HCT116 (cell line): Measurements from ENCODE around the gene AGRP. TPM values are rescaled to one million over a fixed set of nuclear protein-coding genes. Genes with fewer than 3 reads are reported as not detected.

Experiments
- ATAC-seq: fragments of 200-7000 bp; cut with Tn5 transposase; 2 replicates; pipeline ENCODE4 v1.9.1; 2020; ENCODE audit warnings: mild to moderate bottlenecking, moderate library complexity
- BruUV-seq: library from RNA; stranded (reverse); fragments of 400-500 nt; replicated peaks from 2 replicates; lab custom pipeline; 2021; lab: Mats Ljungman, UMichigan
- CTCF ChIA-PET: fragments of 300-600 bp; sonication (Branson Sonifier 250); formaldehyde crosslinking; loops from one replicate; lab custom pipeline; 2021; ENCODE audit warnings: antibody characterized with exemption; lab: Charles Lee
- POLR2A ChIA-PET: fragments of 300-600, 350-600 bp; sonication (Branson Sonifier 250); formaldehyde crosslinking; loops from one replicate; lab custom pipeline; 2021; ENCODE audit warnings: antibody characterized with exemption; lab: Charles Lee
- RAD21 ChIA-PET, 2 experiments: fragments of 300-600 bp; sonication (Branson Sonifier 250); formaldehyde crosslinking; loops; one replicate each; lab custom pipeline; 2023; ENCODE audit warnings: low total read pairs in 2 of 2; ENCODE audit not compliant: uncharacterized antibody in 2 of 2, unreplicated experiment in 2 of 2, low non-redundant PET in 1 of 2; lab: Charles Lee
- DNase-seq: peaks from one replicate; pipeline ENCODE4 v3.0.0-alpha.2; 2010; ENCODE audit warnings: low read depth, low spot score
- H2AFZ ChIP-seq: fragments of 200-600 bp; shearing (Covaris generic), sonication (generic); 2 replicates; pipeline ENCODE4 v1.6.1; 2017; ENCODE audit warnings: low read depth, mixed run types, mixed read lengths, antibody characterized with exemption, low read length; ENCODE audit not compliant: poor library complexity, severe bottlenecking
- H3K27ac ChIP-seq: 2 replicates; pipeline ENCODE4 v1.5.1; 2012; ENCODE audit warnings: low read depth, low read length
- H3K27me3 ChIP-seq: fragments of 200-600 bp; sonication (generic); 2 replicates; pipeline ENCODE4 v1.6.1; 2016; ENCODE audit warnings: mixed run types, low read length, mixed read lengths; ENCODE audit not compliant: insufficient read depth
- H3K36me3 ChIP-seq, 2 experiments: fragments of 200-500 bp in 1 of 2; fragments of 200-600 bp in 1 of 2; sonication (Bioruptor generic) in 1 of 2; sonication (generic) in 1 of 2; 2 replicates each; pipeline versions ENCODE4 v1.5.1 to v1.6.1; 2014 to 2016; ENCODE audit warnings: low read length in 2 of 2, inconsistent platforms in 1 of 2, mixed read lengths in 1 of 2, mixed run types in 1 of 2; ENCODE audit not compliant: insufficient read depth in 2 of 2, control insufficient read depth in 1 of 2
- H3K4me1 ChIP-seq, 2 experiments: fragments of 200-600 bp in 1 of 2; sonication (generic) in 1 of 2; 2 replicates each; pipeline versions ENCODE4 v1.5.1 to v1.6.1; 2012 to 2017; ENCODE audit warnings: low read length in 2 of 2, inconsistent platforms in 1 of 2, mild to moderate bottlenecking in 1 of 2, mixed read lengths in 1 of 2, mixed run types in 1 of 2, moderate library complexity in 1 of 2; ENCODE audit not compliant: insufficient read depth in 2 of 2, control insufficient read depth in 1 of 2
- H3K4me2 ChIP-seq: fragments of 200-600 bp; sonication (generic); 2 replicates; pipeline ENCODE4 v1.6.1; 2017; ENCODE audit warnings: mixed run types, low read length, mixed read lengths
- H3K4me3 ChIP-seq, 2 experiments: fragments of 200-600 bp in 1 of 2; sonication (generic) in 1 of 2; replicated peaks in 1 of 2; 2 replicates each; pipeline ENCODE4 v1.5.1; 2011 to 2016; ENCODE audit warnings: low read length in 2 of 2, control low read depth in 1 of 2, low read depth in 1 of 2, mild to moderate bottlenecking in 1 of 2, mixed read lengths in 1 of 2, mixed run types in 1 of 2
- H3K79me2 ChIP-seq: fragments of 200-600 bp; sonication (generic); 2 replicates; pipeline ENCODE4 v1.6.1; 2017; ENCODE audit warnings: mild to moderate bottlenecking, mixed run types, low read length, moderate library complexity, mixed read lengths; ENCODE audit not compliant: insufficient read depth
- H3K9ac ChIP-seq: fragments of 200-600 bp; sonication (generic); 2 replicates; pipeline ENCODE4 v1.6.1; 2016; ENCODE audit warnings: low read length, mixed read lengths
- H3K9me2 ChIP-seq: fragments of 200-600 bp; sonication (generic), shearing (Covaris generic); 2 replicates; pipeline ENCODE4 v1.6.1; 2017; ENCODE audit warnings: mixed run types, mild to moderate bottlenecking, moderate library complexity; ENCODE audit not compliant: insufficient read depth
- H3K9me3 ChIP-seq, 2 experiments: fragments of 200-500 bp in 1 of 2; fragments of 200-600 bp in 1 of 2; sonication (Bioruptor generic) in 1 of 2; sonication (generic) in 1 of 2; 2 replicates each; pipeline ENCODE4 v1.6.1; 2014 to 2017; ENCODE audit warnings: low read length in 2 of 2, mixed read lengths in 2 of 2, inconsistent platforms in 1 of 2, low read depth in 1 of 2, mild to moderate bottlenecking in 1 of 2, mixed run types in 1 of 2, moderate library complexity in 1 of 2; ENCODE audit not compliant: control insufficient read depth in 1 of 2, insufficient read depth in 1 of 2
- H4K20me1 ChIP-seq: fragments of 200-600 bp; sonication (generic), shearing (Covaris generic); 2 replicates; pipeline ENCODE4 v1.6.1; 2017; ENCODE audit warnings: mixed run types, mild to moderate bottlenecking, moderate library complexity; ENCODE audit not compliant: insufficient read depth
- CBX3 ChIP-seq: IDR thresholded peaks from 2 replicates; pipeline ENCODE4 v1.6.1; 2012; ENCODE audit warnings: low read depth
- EGR1 ChIP-seq: IDR thresholded peaks from 2 replicates; pipeline ENCODE4 v1.6.1; 2012; ENCODE audit warnings: low read depth
- ELF1 ChIP-seq: IDR thresholded peaks from 2 replicates; pipeline ENCODE4 v1.6.1; 2012; ENCODE audit warnings: low read depth, borderline replicate concordance
- EZH2 ChIP-seq: fragments of 200-600 bp; sonication (generic); IDR thresholded peaks from 2 replicates; pipeline ENCODE4 v1.6.1; 2017; ENCODE audit warnings: antibody characterized with exemption, mixed run types
- JUND ChIP-seq: IDR thresholded peaks from 2 replicates; pipeline ENCODE4 v1.6.1; 2012
- POLR2A ChIP-seq: IDR thresholded peaks from 2 replicates; pipeline ENCODE4 v1.7.0; 2011; ENCODE audit warnings: borderline replicate concordance; ENCODE audit not compliant: insufficient read depth, insufficient read length; ENCODE audit errors: extremely low read depth
- POLR2AphosphoS5 ChIP-seq: IDR thresholded peaks from 2 replicates; pipeline ENCODE4 v1.6.1; 2011; ENCODE audit warnings: mild to moderate bottlenecking, low read depth, low read length, moderate library complexity
- RAD21 ChIP-seq: IDR thresholded peaks from 2 replicates; pipeline ENCODE4 v1.6.1; 2012; ENCODE audit warnings: low read depth, mild to moderate bottlenecking
- SIN3A ChIP-seq: IDR thresholded peaks from 2 replicates; pipeline ENCODE4 v1.6.1; 2012; ENCODE audit warnings: low read depth
- SP1 ChIP-seq: IDR thresholded peaks from 2 replicates; pipeline ENCODE4 v1.6.1; 2012; ENCODE audit warnings: low read depth
- TCF7L2 ChIP-seq: IDR thresholded peaks from 2 replicates; pipeline ENCODE4 v1.7.0; 2011; ENCODE audit warnings: borderline replicate concordance, inconsistent platforms; ENCODE audit not compliant: insufficient read depth, insufficient read length; ENCODE audit errors: extremely low read depth
- ZFX ChIP-seq: fragments of 450-650 bp; IDR thresholded peaks from 2 replicates; pipeline ENCODE4 v1.6.1; 2017
- ZNF274 ChIP-seq: fragments of 200-500 bp; sonication (Bioruptor generic); IDR thresholded peaks from 2 replicates; pipeline ENCODE4 v1.6.1; 2014; ENCODE audit warnings: mild to moderate bottlenecking, low read depth, low read length, inconsistent platforms
- intact Hi-C: fragments of 100-400 bp; cut with micrococcal nuclease; formaldehyde crosslinking; loops from 2 replicates; pipeline ENCODE4 v1.10.0; 2022
- total RNA-seq: library from RNA; stranded (reverse); gene quantifications from one replicate; pipeline ENCODE4 v1.2.1, GENCODE V29; 2021; ENCODE audit not compliant: unreplicated experiment
- TF ChIP-seq, protein P1 (sequence below), 3 experiments: fragments of 200-600 bp in 1 of 3; sonication (generic) in 1 of 3; IDR thresholded peaks in 2 of 3; conservative IDR thresholded peaks in 1 of 3; 2 replicates each; pipeline ENCODE4 v1.5.1; 2012 to 2017; ENCODE audit warnings: low read depth in 2 of 3, low read length in 2 of 3, antibody characterized with exemption in 1 of 3, borderline replicate concordance in 1 of 3, control low read depth in 1 of 3, mild to moderate bottlenecking in 1 of 3, mixed read lengths in 1 of 3, mixed run types in 1 of 3, moderate library complexity in 1 of 3; ENCODE audit not compliant: insufficient read depth in 1 of 3
- TF ChIP-seq, protein P2 (sequence below): IDR thresholded peaks from 2 replicates; pipeline ENCODE4 v1.6.1; 2012; ENCODE audit warnings: low read depth

Gene AGRP
- total RNA-seq, 1 experiment from 2014 or later = not detected

DNA sequence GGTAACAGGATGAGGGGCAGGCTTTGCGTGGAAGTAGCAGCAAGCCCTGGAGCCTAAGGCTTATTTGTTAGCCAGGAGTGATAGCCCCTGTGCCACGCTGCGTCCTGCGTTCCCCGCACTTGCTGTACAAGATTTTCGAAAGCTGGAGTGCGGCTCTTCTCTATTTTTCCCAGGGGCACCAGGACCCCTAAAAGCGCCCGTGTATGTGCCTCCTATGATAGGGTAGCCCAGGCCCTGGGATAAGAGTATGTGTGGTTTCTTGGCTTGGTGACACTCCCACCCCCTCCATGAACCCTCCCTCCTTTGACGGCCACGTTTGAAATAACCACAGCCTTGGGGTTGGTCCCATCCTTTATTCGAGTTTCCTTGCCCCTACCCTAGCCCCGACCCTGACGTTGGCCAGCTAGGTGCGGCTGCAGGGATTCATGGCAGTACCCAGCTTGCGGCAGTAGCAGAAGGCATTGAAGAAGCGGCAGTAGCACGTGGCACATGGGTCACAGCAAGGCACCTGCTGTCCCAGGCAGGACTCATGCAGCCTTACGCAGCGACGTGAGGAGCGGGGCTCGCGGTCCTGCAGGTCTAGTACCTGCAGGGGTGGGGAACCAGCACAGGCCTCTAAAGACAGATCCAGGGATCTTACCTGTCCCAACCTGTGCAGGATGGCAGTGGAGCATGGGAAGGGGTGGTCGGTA, 968 bp downstream of the AGRP start (continued):
- TF ChIP-seq, protein P1, sequence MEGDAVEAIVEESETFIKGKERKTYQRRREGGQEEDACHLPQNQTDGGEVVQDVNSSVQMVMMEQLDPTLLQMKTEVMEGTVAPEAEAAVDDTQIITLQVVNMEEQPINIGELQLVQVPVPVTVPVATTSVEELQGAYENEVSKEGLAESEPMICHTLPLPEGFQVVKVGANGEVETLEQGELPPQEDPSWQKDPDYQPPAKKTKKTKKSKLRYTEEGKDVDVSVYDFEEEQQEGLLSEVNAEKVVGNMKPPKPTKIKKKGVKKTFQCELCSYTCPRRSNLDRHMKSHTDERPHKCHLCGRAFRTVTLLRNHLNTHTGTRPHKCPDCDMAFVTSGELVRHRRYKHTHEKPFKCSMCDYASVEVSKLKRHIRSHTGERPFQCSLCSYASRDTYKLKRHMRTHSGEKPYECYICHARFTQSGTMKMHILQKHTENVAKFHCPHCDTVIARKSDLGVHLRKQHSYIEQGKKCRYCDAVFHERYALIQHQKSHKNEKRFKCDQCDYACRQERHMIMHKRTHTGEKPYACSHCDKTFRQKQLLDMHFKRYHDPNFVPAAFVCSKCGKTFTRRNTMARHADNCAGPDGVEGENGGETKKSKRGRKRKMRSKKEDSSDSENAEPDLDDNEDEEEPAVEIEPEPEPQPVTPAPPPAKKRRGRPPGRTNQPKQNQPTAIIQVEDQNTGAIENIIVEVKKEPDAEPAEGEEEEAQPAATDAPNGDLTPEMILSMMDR (IDR thresholded peaks at IDR 0.05 in 2 of 3, conservative IDR thresholded peaks at IDR 0.05 in 1 of 3; ENCODE audit: borderline replicate concordance in 1 of 3, insufficient read depth in 1 of 3, low read depth in 2 of 3, low read length in 2 of 3) = no peak

DNA sequence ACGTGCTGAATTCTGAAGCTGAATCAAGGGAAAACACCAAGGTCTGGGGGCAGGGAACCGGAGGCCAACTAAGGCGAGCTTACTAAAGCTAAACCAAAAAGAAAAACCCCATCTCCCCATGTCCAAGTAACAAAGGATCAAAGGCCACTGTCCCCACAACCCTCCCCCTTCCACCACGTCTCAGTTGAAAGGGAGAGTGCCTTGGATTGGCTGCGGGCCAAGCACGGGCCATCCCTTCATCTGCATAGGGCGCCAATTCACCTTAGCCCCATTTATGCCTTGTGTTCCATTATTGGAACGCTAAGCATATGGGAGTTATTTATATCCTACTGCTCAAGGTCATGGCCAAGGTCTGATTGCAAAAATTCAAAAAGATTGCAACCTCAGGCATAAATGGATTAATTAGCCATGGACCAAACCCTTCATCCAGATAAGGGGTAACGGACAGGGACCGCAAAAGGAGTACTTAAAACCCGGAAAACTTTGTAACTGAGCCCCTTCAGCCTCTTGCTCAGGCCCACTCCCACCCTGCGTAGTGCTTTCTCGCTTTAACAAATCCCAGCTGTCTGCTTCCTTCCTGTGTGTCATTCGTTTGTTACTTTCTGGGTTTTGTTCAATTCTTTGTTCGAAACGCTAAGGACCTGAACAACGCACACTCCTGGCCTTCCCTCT, 1.6 kb downstream of the AGRP start:
- Histone ChIP-seq H3K9me2 (no peaks in the 10 kb centered on the region), H3K36me3 (no peaks in the 10 kb centered on the region), H2AFZ (peak overlapping the region; percentile 83), H3K9ac (peak overlapping the region; percentile 64), H3K4me1 (peaks cover 12 to 20% of the 10 kb centered on the region in 2 experiments), H3K79me2 (peaks cover 31% of the 10 kb centered on the region), H3K9me3 (no peaks in the 10 kb centered on the region), H3K27me3 (no peaks in the 10 kb centered on the region), H3K27ac (peak overlapping the region; percentile 48), H3K4me3 (peak overlapping the region; percentile 72 to 93), H3K4me2 (peak overlapping the region; percentile 98), H4K20me1 (no peaks in the 10 kb centered on the region)
- TSS peak; percentile 87 for BruUV-seq
- intact Hi-C loops = loop anchor here (1.0 kb wide), 1 partner anchor 33 kb away; no protein-coding TSS in a partner anchor
- CTCF ChIA-PET = interaction anchor here (0.8 to 2.5 kb wide), 18 partner anchors 9 to 521 kb away, joined by 3 to 29 read pairs (median 4); partner anchors contain the start of genes CES3 and TMEM208
- POLR2A ChIA-PET = interaction anchor here (0.7 to 1.4 kb wide), 4 partner anchors 11 to 208 kb away, joined by 3 to 4 read pairs (median 4); no protein-coding TSS in a partner anchor
- RAD21 ChIA-PET = no interaction called here
- ATAC-seq (peak; percentile 14; the same call in 1 of the 2 replicates), DNase-seq (no peak)
- no peak for TF ChIP-seq JUND
- TF ChIP-seq CBX3 = no peak
- no peak for TF ChIP-seq EZH2
- TF ChIP-seq, protein P1 (IDR thresholded peaks at IDR 0.05 in 2 of 3, conservative IDR thresholded peaks at IDR 0.05 in 1 of 3; ENCODE audit: borderline replicate concordance in 1 of 3, insufficient read depth in 1 of 3, low read depth in 2 of 3, low read length in 2 of 3) = no peak
- no peak for TF ChIP-seq TCF7L2
- no peak for TF ChIP-seq SP1
- TF ChIP-seq POLR2A = no peak
- TF ChIP-seq ZNF274 = no peak
- no peak for TF ChIP-seq POLR2AphosphoS5
- no peak for TF ChIP-seq RAD21
- no peak for TF ChIP-seq ZFX
- no peak for TF ChIP-seq EGR1
- TF ChIP-seq SIN3A = no peak
- TF ChIP-seq, protein P2, sequence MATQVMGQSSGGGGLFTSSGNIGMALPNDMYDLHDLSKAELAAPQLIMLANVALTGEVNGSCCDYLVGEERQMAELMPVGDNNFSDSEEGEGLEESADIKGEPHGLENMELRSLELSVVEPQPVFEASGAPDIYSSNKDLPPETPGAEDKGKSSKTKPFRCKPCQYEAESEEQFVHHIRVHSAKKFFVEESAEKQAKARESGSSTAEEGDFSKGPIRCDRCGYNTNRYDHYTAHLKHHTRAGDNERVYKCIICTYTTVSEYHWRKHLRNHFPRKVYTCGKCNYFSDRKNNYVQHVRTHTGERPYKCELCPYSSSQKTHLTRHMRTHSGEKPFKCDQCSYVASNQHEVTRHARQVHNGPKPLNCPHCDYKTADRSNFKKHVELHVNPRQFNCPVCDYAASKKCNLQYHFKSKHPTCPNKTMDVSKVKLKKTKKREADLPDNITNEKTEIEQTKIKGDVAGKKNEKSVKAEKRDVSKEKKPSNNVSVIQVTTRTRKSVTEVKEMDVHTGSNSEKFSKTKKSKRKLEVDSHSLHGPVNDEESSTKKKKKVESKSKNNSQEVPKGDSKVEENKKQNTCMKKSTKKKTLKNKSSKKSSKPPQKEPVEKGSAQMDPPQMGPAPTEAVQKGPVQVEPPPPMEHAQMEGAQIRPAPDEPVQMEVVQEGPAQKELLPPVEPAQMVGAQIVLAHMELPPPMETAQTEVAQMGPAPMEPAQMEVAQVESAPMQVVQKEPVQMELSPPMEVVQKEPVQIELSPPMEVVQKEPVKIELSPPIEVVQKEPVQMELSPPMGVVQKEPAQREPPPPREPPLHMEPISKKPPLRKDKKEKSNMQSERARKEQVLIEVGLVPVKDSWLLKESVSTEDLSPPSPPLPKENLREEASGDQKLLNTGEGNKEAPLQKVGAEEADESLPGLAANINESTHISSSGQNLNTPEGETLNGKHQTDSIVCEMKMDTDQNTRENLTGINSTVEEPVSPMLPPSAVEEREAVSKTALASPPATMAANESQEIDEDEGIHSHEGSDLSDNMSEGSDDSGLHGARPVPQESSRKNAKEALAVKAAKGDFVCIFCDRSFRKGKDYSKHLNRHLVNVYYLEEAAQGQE = no peak
- TF ChIP-seq ELF1 = no peak
